Right forelimb (tissue), 1 donor: Measurements from ENCODE around the gene MPST.

Experiments
- DNase-seq: peaks from one replicate; pipeline ENCODE4 v3.0.0-alpha.2; 2018

The MPST gene

GRCh38 chr22:37023743-37024338, 4.3 kb downstream of the MPST start:
- no peak for DNase-seq

GRCh38 chr22:37024339-37025157, 5.0 kb downstream of the MPST start:
- no peak for DNase-seq

GRCh38 chr22:37025500-37026070, 6.0 kb downstream of the MPST start:
- DNase-seq = no peak

- no peak for DNase-seq
Measured at GRCh38 chr22:37026325-37026724, 6.8 kb downstream of the MPST start.

GRCh38 chr22:37027556-37027955, 8.0 kb downstream of the MPST start:
- no peak for DNase-seq

GRCh38 chr22:37028692-37029674, 9.4 kb downstream of the MPST start:
- DNase-seq = no peak

- no peak for DNase-seq
Measured at GRCh38 chr22:37030560-37031281, 11.2 kb downstream of the MPST start.

GRCh38 chr22:37032134-37032534, 12.6 kb downstream of the MPST start:
- no peak for DNase-seq

GRCh38 chr22:37032535-37033460, 13.3 kb downstream of the MPST start:
- no peak for DNase-seq

GRCh38 chr22:37033605-37034430, 14.3 kb downstream of the MPST start:
- DNase-seq = no peak

- DNase-seq = no peak
Measured at GRCh38 chr22:37036655-37037377, 17.3 kb downstream of the MPST start.

GRCh38 chr22:37037669-37038068, 18.1 kb downstream of the MPST start:
- DNase-seq = no peak

- no peak for DNase-seq
Measured at GRCh38 chr22:37039466-37039865, 19.9 kb downstream of the MPST start.

- no peak for DNase-seq
Measured at GRCh38 chr22:37043209-37043827, 23.8 kb downstream of the MPST start.

GRCh38 chr22:37043828-37044538, 24.4 kb downstream of the MPST start:
- DNase-seq = no peak

- no peak for DNase-seq
Measured at GRCh38 chr22:37044634-37045625, 25.4 kb downstream of the MPST start.

GRCh38 chr22:37045958-37046357, 26.4 kb downstream of the MPST start:
- DNase-seq = no peak
